Measurements from ENCODE around the gene CAPN9.
"Not testable (repeated sequence)": the region's sequence is repeated elsewhere in the genome, so short reads cannot be mapped to it uniquely, and the experiment has no call there.

CAPN9 gene

DNA sequence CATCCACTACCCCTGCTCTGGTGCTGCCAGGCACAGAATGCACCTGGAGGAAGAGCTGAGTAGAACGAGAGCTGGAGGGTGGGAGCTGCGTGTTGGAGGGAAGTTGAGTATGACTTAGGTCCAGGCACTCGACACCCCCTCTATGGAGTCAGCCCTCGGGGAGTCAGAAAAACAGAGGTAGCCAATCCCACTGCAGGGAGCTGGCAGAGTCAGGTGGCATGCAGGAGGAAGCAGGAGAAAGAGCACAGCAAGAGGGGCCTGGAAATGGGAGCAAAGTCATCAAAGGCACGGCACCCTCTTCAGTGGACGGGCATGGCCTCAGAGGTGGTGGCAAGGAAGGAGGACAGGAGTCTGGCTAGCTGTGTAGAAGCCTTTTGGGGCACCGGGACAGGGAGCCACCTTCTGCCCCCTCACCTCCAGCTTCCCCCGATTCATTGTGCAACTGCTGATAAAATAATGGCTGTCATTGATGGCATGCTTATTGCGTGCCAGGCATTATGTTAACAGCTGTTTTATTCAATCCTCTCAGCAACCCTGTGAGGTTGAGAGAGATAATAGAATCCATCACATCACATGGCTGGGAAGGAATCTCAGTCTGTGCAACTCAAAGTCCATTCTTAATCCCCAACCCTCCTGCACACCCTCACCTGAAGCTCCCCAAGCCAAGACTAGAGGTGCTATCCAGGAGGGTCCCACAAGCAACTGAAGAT lies 79.1 kb downstream of the CAPN9 start:
- no peak for DNase-seq

DNA sequence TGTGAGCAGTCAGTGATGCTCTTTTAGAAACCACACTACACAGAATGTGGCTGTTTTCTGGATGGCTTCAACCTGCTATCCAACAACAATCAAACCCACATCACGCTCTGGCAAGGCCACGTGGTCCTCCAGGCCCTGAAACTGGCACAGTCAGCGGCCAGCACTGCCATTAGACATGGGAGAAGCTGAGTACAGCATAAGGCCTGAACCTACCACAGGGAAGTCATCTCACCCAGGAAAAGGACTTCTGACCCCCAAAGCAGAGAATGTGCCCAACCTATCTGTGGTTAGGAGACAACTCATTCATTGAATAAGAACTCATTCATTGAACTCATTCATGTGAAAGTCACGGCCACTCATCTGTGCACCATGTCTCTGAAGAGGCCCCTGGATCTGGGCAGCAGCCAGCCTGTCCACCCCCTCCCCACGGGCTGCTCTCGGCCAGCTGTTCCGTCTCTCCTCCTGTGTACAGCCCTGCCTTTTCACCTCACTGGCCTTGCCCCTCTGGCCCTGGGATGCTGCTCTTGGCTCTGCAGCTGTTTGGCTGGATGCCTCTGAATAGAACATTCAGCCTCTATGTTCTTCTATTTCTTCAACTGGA lies 80.0 kb downstream of the CAPN9 start:
- DNase-seq = no peak

DNA sequence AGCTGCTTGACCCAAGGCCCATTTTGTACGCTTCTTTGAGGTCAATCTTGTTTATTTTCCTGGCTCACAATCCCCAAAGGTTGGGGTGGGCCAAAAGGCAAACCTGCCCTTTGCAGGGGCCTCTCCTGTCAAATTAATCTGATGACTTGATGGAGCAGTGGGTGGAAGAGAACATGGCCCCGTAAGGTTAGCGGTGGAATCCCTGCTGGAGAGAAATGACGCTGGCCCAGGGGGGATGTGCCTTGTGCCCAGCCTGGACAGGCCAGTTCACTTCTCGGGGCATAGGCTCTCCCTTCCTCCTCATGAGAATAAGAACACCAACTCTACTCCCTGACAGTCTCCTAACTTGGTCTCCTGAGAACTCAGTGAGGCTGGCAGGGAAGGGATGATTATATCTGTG lies 80.6 kb downstream of the CAPN9 start:
- DNase-seq = no peak

GRCh38 chr1:230828421-230828820 lies 81.2 kb downstream of the CAPN9 start:
- no peak for DNase-seq

DNA sequence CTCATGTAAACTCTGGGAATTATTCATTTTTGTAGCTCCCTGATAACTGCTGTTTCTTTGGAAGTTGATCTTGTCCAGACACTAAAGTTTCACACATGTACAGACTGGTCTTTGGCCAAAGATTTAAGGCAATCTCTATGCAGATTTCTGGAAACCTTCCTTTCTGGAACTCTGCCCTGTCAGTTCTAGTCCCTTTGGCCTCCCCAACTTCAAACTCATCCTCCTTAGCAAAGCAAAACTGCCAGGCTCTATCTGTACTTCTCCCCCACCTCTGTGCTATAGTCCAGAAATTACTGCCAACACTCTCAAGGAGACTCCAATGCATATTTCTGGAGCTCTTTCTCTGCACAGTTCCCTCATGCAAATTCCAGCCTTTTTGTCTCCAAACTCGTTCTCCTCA lies 84.6 kb downstream of the CAPN9 start:
- DNase-seq = no peak

- DNase-seq = no peak
These were observed 85.3 kb downstream of the CAPN9 start for GRCh38 chr1:230832476-230832875.

GRCh38 chr1:230833511-230833910 lies 86.3 kb downstream of the CAPN9 start:
- no peak for DNase-seq

DNA sequence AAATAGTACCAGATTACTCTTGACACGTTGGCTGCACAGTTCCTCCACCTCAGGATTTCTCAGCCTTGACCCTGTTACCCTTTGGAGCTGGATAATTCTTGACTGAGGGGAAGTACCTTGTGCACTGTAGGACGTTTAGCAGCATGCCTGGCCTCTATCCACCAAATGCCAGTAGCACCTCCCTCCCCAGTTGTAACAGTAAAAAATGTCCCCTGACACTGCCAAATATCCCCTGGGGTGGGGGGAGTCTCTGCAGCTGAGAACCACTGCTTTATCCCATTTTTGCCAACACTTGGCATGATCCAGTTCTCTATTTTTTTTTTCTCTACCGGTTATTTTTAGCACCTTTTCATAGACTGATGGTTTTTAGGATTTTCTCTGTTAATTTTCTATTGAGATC lies 87.1 kb downstream of the CAPN9 start:
- DNase-seq = no peak

- DNase-seq = no peak
These were observed 89.2 kb downstream of the CAPN9 start for GRCh38 chr1:230836347-230836746.

- no peak for DNase-seq
These were observed 89.6 kb downstream of the CAPN9 start for GRCh38 chr1:230836793-230837192.

DNA sequence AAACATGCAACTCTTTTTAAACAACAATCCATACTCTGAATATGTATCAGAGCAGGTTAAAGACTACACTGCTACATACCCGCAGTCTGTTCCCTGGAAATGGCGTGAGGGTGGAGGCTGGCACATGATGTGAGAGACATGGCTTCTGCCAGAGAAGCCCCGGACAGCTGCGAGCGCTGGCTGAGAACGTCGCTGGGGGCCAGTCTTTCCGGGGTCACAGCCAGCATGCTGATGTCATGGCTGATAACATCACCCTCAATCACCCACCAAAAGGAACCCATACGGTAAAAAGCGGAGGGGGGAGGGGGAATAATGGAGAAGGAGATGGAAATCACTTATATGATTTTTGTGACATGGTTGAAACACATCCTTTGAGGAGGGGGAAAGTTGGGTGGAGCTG lies 92.0 kb downstream of the CAPN9 start:
- no peak for DNase-seq

GRCh38 chr1:230842801-230843200 lies 95.6 kb downstream of the CAPN9 start:
- DNase-seq = no peak

DNA sequence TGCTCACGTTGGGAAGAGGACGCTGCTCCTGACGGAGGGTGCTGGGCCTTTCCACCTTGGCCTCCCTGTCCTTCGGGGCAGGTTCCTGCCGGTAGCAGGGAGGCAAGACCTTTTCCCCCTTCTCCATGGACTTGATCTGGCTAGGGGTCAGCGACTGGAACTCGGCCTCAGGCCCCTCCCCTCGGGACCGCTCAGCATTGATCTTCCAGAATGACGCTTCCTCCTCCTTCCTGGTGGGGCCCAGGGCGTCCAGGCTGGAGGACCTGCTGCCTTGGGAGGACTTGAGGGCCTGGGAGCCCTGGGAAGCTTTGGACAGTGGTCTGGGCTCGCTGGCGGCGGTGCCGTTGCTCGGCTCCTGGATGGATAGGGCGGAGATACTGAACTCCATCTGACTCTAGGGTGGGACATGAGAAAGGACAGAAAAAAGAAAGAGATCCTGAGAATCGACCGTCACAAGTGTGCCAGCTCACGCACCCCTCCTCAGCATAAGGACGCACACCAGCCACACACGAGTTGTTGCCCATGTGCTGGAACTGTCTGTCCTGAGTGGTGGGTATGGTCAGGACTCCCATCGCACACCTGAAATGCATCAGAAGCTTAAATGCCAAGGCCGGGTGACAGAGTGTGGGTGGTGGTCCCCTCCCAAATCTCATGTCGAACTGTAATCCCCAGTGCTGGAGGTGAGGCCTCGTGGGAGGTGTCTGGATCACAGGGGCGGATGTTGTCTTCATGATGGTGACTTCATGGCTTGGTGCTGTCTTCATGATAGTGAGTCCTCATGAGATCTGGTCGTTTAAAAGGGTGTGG lies 96.5 kb downstream of the CAPN9 start:
- DNase-seq = no peak

GRCh38 chr1:230844561-230844960 lies 97.4 kb downstream of the CAPN9 start:
- DNase-seq = no peak

DNA sequence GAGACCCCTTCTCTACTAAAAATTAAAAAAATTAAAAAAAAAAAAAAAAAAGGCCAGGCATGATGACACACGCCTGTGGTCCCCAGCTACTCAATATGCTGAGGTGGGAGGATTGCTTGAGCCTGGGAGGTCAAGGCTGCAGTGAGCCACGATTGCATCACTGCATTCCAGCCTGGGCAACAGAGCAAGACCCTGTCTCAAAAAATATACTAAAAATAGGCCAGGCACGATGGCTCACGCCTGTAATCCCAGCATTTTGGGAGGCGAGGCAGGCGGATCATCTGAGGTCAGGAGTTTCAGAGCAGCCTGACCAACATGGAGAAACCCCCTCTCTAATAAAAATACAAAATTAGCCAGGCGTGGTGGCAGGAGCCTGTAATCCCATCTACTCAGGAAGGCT lies 98.0 kb downstream of the CAPN9 start:
- not testable (repeated sequence) for DNase-seq

- DNase-seq = peak; percentile 6
These were observed 101.0 kb downstream of the CAPN9 start for GRCh38 chr1:230848235-230848634.

- DNase-seq = no peak
These were observed 102.5 kb downstream of the CAPN9 start for GRCh38 chr1:230849451-230850224.

- no peak for DNase-seq
These were observed 103.4 kb downstream of the CAPN9 start for GRCh38 chr1:230850547-230850946.

DNA sequence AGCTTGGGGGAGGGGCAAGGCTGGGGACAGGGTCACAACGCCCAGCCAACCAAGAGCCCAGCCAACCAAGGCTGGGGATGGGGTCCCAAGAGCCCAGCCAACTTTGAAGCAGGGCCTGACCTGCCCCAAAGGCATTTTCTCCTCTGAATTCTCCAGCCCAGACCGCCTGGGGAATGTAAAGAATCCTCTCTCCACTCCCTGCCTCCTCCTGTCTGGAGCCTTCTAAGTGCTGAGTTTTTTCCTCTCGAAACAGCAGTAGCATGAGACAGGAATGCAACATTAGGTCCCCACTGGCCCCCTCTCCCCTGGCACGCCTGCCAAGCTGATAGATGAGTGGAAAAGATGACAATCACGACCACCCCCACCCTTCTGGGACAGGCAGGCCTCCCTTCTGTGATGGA lies 104.1 kb downstream of the CAPN9 start:
- no peak for DNase-seq

Measured in NCI-H510A treated with DMSO at 0.1 percent for 48 hours (cell line).